H9 (cell line): ENCODE results near the gene RAVER1. TPM values are rescaled to one million over a fixed set of nuclear protein-coding genes. Genes with fewer than 3 reads are reported as not detected.

Experiments used
- DNase-seq: peaks from one replicate; pipeline ENCODE4 v3.0.0-alpha.2; 2017
- H2AFZ ChIP-seq: one replicate; pipeline ENCODE4 v1.6.1; 2013; ENCODE audit warnings: mild to moderate bottlenecking, low read length, control low read depth, moderate library complexity
- H2AK5ac ChIP-seq: 2 replicates; pipeline ENCODE4 v1.6.1; 2013; ENCODE audit warnings: low read length, control low read depth, mixed read lengths; ENCODE audit not compliant: insufficient read length
- H2BK120ac ChIP-seq: one replicate; pipeline ENCODE4 v1.6.1; 2013; ENCODE audit warnings: low read depth, mild to moderate bottlenecking, low read length, control low read depth, inconsistent platforms; ENCODE audit not compliant: poor library complexity, severe bottlenecking
- H2BK12ac ChIP-seq: 2 replicates; pipeline ENCODE4 v1.6.1; 2013; ENCODE audit warnings: low read length, control low read depth, mixed read lengths, low read depth; ENCODE audit not compliant: insufficient read length
- H2BK15ac ChIP-seq: 2 replicates; pipeline ENCODE4 v1.6.1; 2013; ENCODE audit warnings: low read depth, low read length, control low read depth
- H2BK20ac ChIP-seq: one replicate; pipeline ENCODE4 v1.6.1; 2013; ENCODE audit warnings: low read depth, mild to moderate bottlenecking, low read length, control low read depth, inconsistent platforms; ENCODE audit not compliant: poor library complexity, severe bottlenecking
- H2BK5ac ChIP-seq: 2 replicates; pipeline ENCODE4 v1.6.1; 2013; ENCODE audit warnings: low read length, control low read depth, mixed read lengths; ENCODE audit not compliant: insufficient read length
- H3K14ac ChIP-seq: 2 replicates; pipeline ENCODE4 v1.6.1; 2013; ENCODE audit warnings: low read length, control low read depth; ENCODE audit not compliant: insufficient read depth
- H3K18ac ChIP-seq: 2 replicates; pipeline ENCODE4 v1.6.1; 2013; ENCODE audit warnings: low read depth, mild to moderate bottlenecking, mixed read lengths, low read length, control low read depth; ENCODE audit not compliant: insufficient read length
- H3K23ac ChIP-seq: 2 replicates; pipeline ENCODE4 v1.6.1; 2013; ENCODE audit warnings: low read length, control low read depth, mixed read lengths, low read depth; ENCODE audit not compliant: insufficient read length
- H3K23me2 ChIP-seq: 2 replicates; pipeline ENCODE4 v1.6.1; 2013; ENCODE audit warnings: low read depth, mild to moderate bottlenecking, mixed read lengths, low read length, control low read depth; ENCODE audit not compliant: insufficient read length, poor library complexity, severe bottlenecking
- H3K27ac ChIP-seq: 2 replicates; pipeline ENCODE4 v1.5.1; 2013; ENCODE audit warnings: low read length, control low read depth, mixed read lengths, low read depth; ENCODE audit not compliant: insufficient read length
- H3K27me3 ChIP-seq: 2 replicates; pipeline ENCODE4 v1.6.1; 2013; ENCODE audit warnings: low read length, control low read depth, inconsistent platforms; ENCODE audit not compliant: insufficient read depth
- H3K4ac ChIP-seq: 2 replicates; pipeline ENCODE4 v1.6.1; 2013; ENCODE audit warnings: low read depth, mild to moderate bottlenecking, control low read depth, inconsistent platforms, low read length, moderate library complexity
- H3K4me1 ChIP-seq: 2 replicates; pipeline ENCODE4 v1.6.1; 2013; ENCODE audit warnings: low read length, control low read depth, inconsistent platforms; ENCODE audit not compliant: insufficient read depth
- H3K4me2 ChIP-seq: 2 replicates; pipeline ENCODE4 v1.6.1; 2013; ENCODE audit warnings: low read length, control low read depth, mixed read lengths; ENCODE audit not compliant: insufficient read length, insufficient read depth
- H3K56ac ChIP-seq: 2 replicates; pipeline ENCODE4 v1.6.1; 2013; ENCODE audit warnings: low read depth, mild to moderate bottlenecking, mixed read lengths, low read length, control low read depth; ENCODE audit not compliant: insufficient read length
- H3K79me1 ChIP-seq: 2 replicates; pipeline ENCODE4 v1.6.1; 2013; ENCODE audit warnings: low read depth, mild to moderate bottlenecking, moderate library complexity, low read length, control low read depth, inconsistent platforms; ENCODE audit not compliant: insufficient read depth, poor library complexity, severe bottlenecking
- H3K79me2 ChIP-seq: 2 replicates; pipeline ENCODE4 v1.6.1; 2013; ENCODE audit warnings: low read length, control low read depth, inconsistent platforms; ENCODE audit not compliant: insufficient read depth
- H3K9ac ChIP-seq: 2 replicates; pipeline ENCODE4 v1.6.1; 2013; ENCODE audit warnings: low read length, control low read depth, mixed read lengths; ENCODE audit not compliant: insufficient read length; ENCODE audit errors: extremely low read depth
- H3K9me3 ChIP-seq: one replicate; pipeline ENCODE4 v1.6.1; 2013; ENCODE audit warnings: low read depth, low read length, inconsistent platforms; ENCODE audit not compliant: control insufficient read depth
- H3T11ph ChIP-seq: one replicate; pipeline ENCODE4 v1.6.1; 2013; ENCODE audit warnings: mild to moderate bottlenecking, low read length, control low read depth, inconsistent platforms
- H4K20me1 ChIP-seq: one replicate; pipeline ENCODE4 v1.6.1; 2013; ENCODE audit not compliant: control insufficient read depth, insufficient read length, insufficient read depth
- H4K5ac ChIP-seq: 2 replicates; pipeline ENCODE4 v1.6.1; 2013; ENCODE audit warnings: low read depth, mild to moderate bottlenecking, mixed read lengths, low read length, control low read depth; ENCODE audit not compliant: insufficient read length
- H4K8ac ChIP-seq: replicated peaks from 2 replicates; pipeline ENCODE4 v1.6.1; 2013; ENCODE audit warnings: low read length, control low read depth, mixed read lengths, low read depth; ENCODE audit not compliant: insufficient read length
- H4K91ac ChIP-seq: 2 replicates; pipeline ENCODE4 v1.6.1; 2013; ENCODE audit warnings: low read depth, mild to moderate bottlenecking, moderate library complexity, mixed read lengths, low read length, control low read depth; ENCODE audit not compliant: insufficient read length
- H3K27ac Mint-ChIP-seq, 3 experiments: 2 replicates in 2 of 3; 3 replicates in 1 of 3; pipeline ENCODE4 v1.8.0; 2020 to 2021; ENCODE audit warnings: mixed read lengths in 3 of 3, mild to moderate bottlenecking in 1 of 3, moderate library complexity in 1 of 3
- H3K27me3 Mint-ChIP-seq: 2 replicates; pipeline ENCODE4 v1.8.0; 2021; ENCODE audit warnings: low read depth, mild to moderate bottlenecking, moderate library complexity, mixed read lengths
- H3K36me3 Mint-ChIP-seq, 3 experiments: 2 replicates in 2 of 3; 3 replicates in 1 of 3; pipeline ENCODE4 v1.8.0; 2020 to 2021; ENCODE audit warnings: low read depth in 3 of 3, mixed read lengths in 3 of 3; ENCODE audit not compliant: insufficient read depth in 1 of 3
- H3K4me1 Mint-ChIP-seq, 2 experiments: 2 replicates each; pipeline ENCODE4 v1.8.0; 2020; ENCODE audit warnings: mixed read lengths in 2 of 2
- H3K4me3 Mint-ChIP-seq, 2 experiments: 2 replicates in 1 of 2; 3 replicates in 1 of 2; pipeline ENCODE4 v1.8.0; 2020 to 2021; ENCODE audit warnings: mild to moderate bottlenecking in 2 of 2, mixed read lengths in 2 of 2, moderate library complexity in 1 of 2
- H3K9me3 Mint-ChIP-seq, 2 experiments: 2 replicates in 1 of 2; 3 replicates in 1 of 2; pipeline ENCODE4 v1.8.0; 2020; ENCODE audit warnings: mild to moderate bottlenecking in 2 of 2, mixed read lengths in 2 of 2, moderate library complexity in 1 of 2
- CTCF ChIP-seq: fragments of 200-600 bp; sonication (generic); conservative IDR thresholded peaks from 3 replicates; pipeline ENCODE4 v1.8.0; 2021; ENCODE audit warnings: antibody characterized with exemption, mild to moderate bottlenecking
- WGBS: extraction: QIAGEN DNeasy Blood & Tissue Kit; methylation state at CpG from one replicate; pipeline ENCODE4 v1.1.7; 2013; ENCODE audit warnings: missing lambda C conversion rate, low lambda C conversion rate, mixed read lengths; ENCODE audit not compliant: insufficient read length; ENCODE audit errors: extremely low coverage; 5-methylcytosine and 5-hydroxymethylcytosine counted together
- total RNA-seq: library from RNA; stranded (reverse); gene quantifications from 2 replicates; pipeline ENCODE4 v1.2.1, GENCODE V29; 2021

RAVER1 gene
- total RNA-seq, 1 experiment from 2014 or later, result 74.7 TPM

DNA sequence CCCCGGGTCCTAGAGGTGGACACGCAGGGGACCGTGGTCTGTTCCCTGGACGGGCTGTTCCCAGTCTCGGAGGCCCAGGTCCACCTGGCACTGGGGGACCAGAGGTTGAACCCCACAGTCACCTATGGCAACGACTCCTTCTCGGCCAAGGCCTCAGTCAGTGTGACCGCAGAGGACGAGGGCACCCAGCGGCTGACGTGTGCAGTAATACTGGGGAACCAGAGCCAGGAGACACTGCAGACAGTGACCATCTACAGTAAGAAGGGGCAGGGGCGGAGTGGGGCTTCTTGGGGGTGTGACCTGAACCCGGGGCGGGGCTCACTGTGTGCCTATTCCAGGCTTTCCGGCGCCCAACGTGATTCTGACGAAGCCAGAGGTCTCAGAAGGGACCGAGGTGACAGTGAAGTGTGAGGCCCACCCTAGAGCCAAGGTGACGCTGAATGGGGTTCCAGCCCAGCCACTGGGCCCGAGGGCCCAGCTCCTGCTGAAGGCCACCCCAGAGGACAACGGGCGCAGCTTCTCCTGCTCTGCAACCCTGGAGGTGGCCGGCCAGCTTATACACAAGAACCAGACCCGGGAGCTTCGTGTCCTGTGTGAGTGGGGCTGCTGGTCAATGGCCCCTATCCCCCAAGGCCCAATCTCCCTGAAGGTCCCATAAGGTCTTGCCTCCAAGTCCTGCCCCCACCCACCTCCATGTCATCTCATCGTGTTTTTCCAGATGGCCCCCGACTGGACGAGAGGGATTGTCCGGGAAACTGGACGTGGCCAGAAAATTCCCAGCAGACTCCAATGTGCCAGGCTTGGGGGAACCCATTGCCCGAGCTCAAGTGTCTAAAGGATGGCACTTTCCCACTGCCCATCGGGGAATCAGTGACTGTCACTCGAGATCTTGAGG lies 49.0 kb downstream of the RAVER1 start:
- peaks cover 0 to 3% of the 10 kb centered on the region in 2 experiments; a peak in 2 of 5 replicates for H3K9me3 Mint-ChIP-seq
- WGBS, result no CpG with 5 or more reads among the region's 34 CpGs
- Histone ChIP-seq H3K79me1 (no peaks in the 10 kb centered on the region), H3K4ac (no peak overlapping the region), H4K20me1 (no peaks in the 10 kb centered on the region), H2BK20ac (no peak overlapping the region), H3K23me2 (peaks cover 14% of the 10 kb centered on the region), H3T11ph (no peak overlapping the region), H2BK12ac (no peak overlapping the region), H3K27me3 (peaks cover 10% of the 10 kb centered on the region; the same call in 1 of the 2 replicates), H3K79me2 (no peaks in the 10 kb centered on the region), H3K18ac (no peak overlapping the region), H2AK5ac (no peak overlapping the region), H2BK5ac (no peak overlapping the region), H4K91ac (no peak overlapping the region), H4K5ac (no peak overlapping the region), H3K9me3 (no peaks in the 10 kb centered on the region), H3K14ac (no peak overlapping the region), H3K27ac (no peak overlapping the region), H3K9ac (no peak overlapping the region), H3K4me2 (no peak overlapping the region), H4K8ac (no peak overlapping the region), H3K4me1 (no peaks in the 10 kb centered on the region), H2AFZ (no peak overlapping the region), H2BK15ac (no peak overlapping the region), H3K56ac (no peak overlapping the region), H2BK120ac (no peak overlapping the region), H3K23ac (no peak overlapping the region)
- peaks cover 43% of the 10 kb centered on the region for H3K27me3 Mint-ChIP-seq
- no peak overlapping the region for H3K4me3 Mint-ChIP-seq
- peaks cover 0 to 7% (median 0%) of the 10 kb centered on the region in 3 experiments; a peak in 3 of 7 replicates for H3K36me3 Mint-ChIP-seq
- peak overlapping the region in 1 of 3 experiments; percentile 94; a peak in 1 of 7 replicates for H3K27ac Mint-ChIP-seq
- no peak for TF ChIP-seq CTCF
- H3K4me1 Mint-ChIP-seq, result peaks cover 5 to 27% of the 10 kb centered on the region in 2 experiments; a peak in 3 of 4 replicates
- no peak for DNase-seq
